B cell (primary cell): ENCODE results near the gene KRT35. TPM values are rescaled to one million over a fixed set of nuclear protein-coding genes. Genes with fewer than 3 reads are reported as not detected.

Experiments
- ATAC-seq: fragments of 200-7000 bp; cut with Tn5 transposase; one replicate; pipeline ENCODE4 v1.10.0; 2021; ENCODE audit warnings: low read depth, mild to moderate bottlenecking, moderate number of reproducible peaks, moderate library complexity
- CTCF ChIA-PET: fragments of 350-600 bp; sonication (Branson Sonifier 250); formaldehyde crosslinking; loops from one replicate; lab custom pipeline; 2021; ENCODE audit warnings: antibody characterized with exemption, inconsistent platforms; lab: Charles Lee
- POLR2A ChIA-PET: fragments of 350-600 bp; sonication (Branson Sonifier 250); formaldehyde crosslinking; loops from one replicate; lab custom pipeline; 2021; ENCODE audit warnings: antibody characterized with exemption; lab: Charles Lee
- DNase-seq: peaks from one replicate; pipeline ENCODE4 v3.0.0; 2013
- H2AFZ ChIP-seq: 2 replicates; pipeline ENCODE4 v1.6.1; 2012; ENCODE audit warnings: mild to moderate bottlenecking, low read depth, low read length; ENCODE audit not compliant: insufficient read depth, poor library complexity, severe bottlenecking
- H3K27ac ChIP-seq, 2 donors: 1 replicate in 1 of 2; 2 replicates in 1 of 2; pipeline ENCODE4 v1.5.1; 2012 to 2013; ENCODE audit warnings: low read length in 2 of 2, mild to moderate bottlenecking in 2 of 2, moderate library complexity in 1 of 2
- H3K27me3 ChIP-seq, 4 experiments: fragments of 200-600 bp in 1 of 4; sonication (generic) in 1 of 4; replicated peaks in 1 of 4; 1 replicate in 2 of 4; 2 replicates in 2 of 4; pipeline versions ENCODE4 v1.6.1 to v1.7.0; 2013 to 2016; ENCODE audit warnings: low read length in 3 of 4, mild to moderate bottlenecking in 2 of 4, mixed read lengths in 1 of 4, moderate library complexity in 1 of 4; ENCODE audit not compliant: insufficient read depth in 4 of 4, control insufficient read depth in 3 of 4; ENCODE audit errors: control extremely low read depth in 1 of 4
- H3K36me3 ChIP-seq, 2 experiments: replicated peaks in 1 of 2; 1 replicate in 1 of 2; 2 replicates in 1 of 2; pipeline versions ENCODE4 v1.6.1 to v1.7.1; 2013; ENCODE audit warnings: low read length in 1 of 2; ENCODE audit not compliant: insufficient read depth in 2 of 2, control insufficient read depth in 1 of 2; ENCODE audit errors: control extremely low read depth in 1 of 2, extremely low read depth in 1 of 2
- H3K4me1 ChIP-seq, 2 donors: fragments of 200-600 bp in 1 of 2; sonication (generic) in 1 of 2; 1 replicate in 1 of 2; 2 replicates in 1 of 2; pipeline versions ENCODE4 v1.5.1 to v1.6.1; 2013 to 2017; ENCODE audit warnings: low read length in 2 of 2; ENCODE audit not compliant: control insufficient read depth in 2 of 2, insufficient read depth in 2 of 2
- H3K4me2 ChIP-seq: replicated peaks from 2 replicates; pipeline ENCODE3; 2012; ENCODE audit warnings: mild to moderate bottlenecking, low read depth, low read length; ENCODE audit not compliant: poor library complexity, severe bottlenecking
- H3K4me3 ChIP-seq, 5 experiments: fragments of 200-600 bp in 1 of 5; sonication (generic) in 1 of 5; 1 replicate in 3 of 5; 2 replicates in 2 of 5; pipeline versions ENCODE4 v1.5.1 to v1.7.0; 2011 to 2016; ENCODE audit warnings: low read length in 4 of 5, mild to moderate bottlenecking in 4 of 5, low read depth in 2 of 5, control low read depth in 1 of 5, moderate library complexity in 1 of 5; ENCODE audit not compliant: insufficient read depth in 1 of 5; ENCODE audit errors: control extremely low read depth in 1 of 5, extremely low read depth in 1 of 5
- H3K79me2 ChIP-seq: fragments of 200-600 bp; sonication (generic); one replicate; pipeline ENCODE4 v1.6.0; 2016; ENCODE audit warnings: low read length; ENCODE audit not compliant: control insufficient read depth, insufficient read depth
- H3K9ac ChIP-seq: fragments of 200-600 bp; sonication (generic); 2 replicates; pipeline ENCODE4 v1.6.1; 2017; ENCODE audit warnings: mild to moderate bottlenecking, low read length, moderate library complexity
- H3K9me3 ChIP-seq, 3 donors: one replicate each; pipeline versions ENCODE4 v1.6.1 to v1.7.1; 2013; ENCODE audit warnings: low read length in 2 of 3; ENCODE audit not compliant: control insufficient read depth in 2 of 3, insufficient read depth in 1 of 3; ENCODE audit errors: control extremely low read depth in 1 of 3
- H4K20me1 ChIP-seq: 2 replicates; pipeline ENCODE4 v1.6.0; 2012; ENCODE audit warnings: mild to moderate bottlenecking, low read length; ENCODE audit not compliant: insufficient read depth, control insufficient read depth, poor library complexity, severe bottlenecking
- H3K27ac Mint-ChIP-seq: one replicate; pipeline ENCODE4 v1.8.0; 2021; ENCODE audit warnings: mixed read lengths
- H3K27me3 Mint-ChIP-seq: one replicate; pipeline ENCODE4 v1.8.0; 2021; ENCODE audit warnings: mixed read lengths
- H3K4me1 Mint-ChIP-seq: one replicate; pipeline ENCODE4 v1.8.0; 2021; ENCODE audit warnings: mixed read lengths
- H3K4me3 Mint-ChIP-seq: one replicate; pipeline ENCODE4 v1.8.0; 2021; ENCODE audit warnings: mixed read lengths
- H3K9me3 Mint-ChIP-seq: one replicate; pipeline ENCODE4 v1.8.0; 2022; ENCODE audit warnings: mixed read lengths; ENCODE audit not compliant: insufficient read depth
- CTCF ChIP-seq: fragments of 200-600 bp; IDR thresholded peaks from one replicate; pipeline ENCODE4 v1.8.0; 2022; ENCODE audit warnings: antibody characterized with exemption, mild to moderate bottlenecking
- EZH2 ChIP-seq: IDR thresholded peaks from 2 replicates; pipeline ENCODE4 v1.6.1; 2012; ENCODE audit warnings: borderline replicate concordance, low read depth, mild to moderate bottlenecking, moderate library complexity, low read length; ENCODE audit not compliant: insufficient read depth, poor library complexity, severe bottlenecking
- WGBS: methylation state at CpG from one replicate; pipeline ENCODE4 v1.1.5; 2013; ENCODE audit warnings: missing lambda C conversion rate; ENCODE audit not compliant: insufficient coverage; 5-methylcytosine and 5-hydroxymethylcytosine counted together
- intact Hi-C: fragments of 100-400 bp; cut with micrococcal nuclease; formaldehyde crosslinking; loops from one replicate; pipeline ENCODE4 v1.10.0; 2022
- polyA plus RNA-seq: library from polyadenylated mRNA; depleted of rRNA; stranded (reverse); fragments of >200 nt; gene quantifications from 2 replicates; pipeline ENCODE4 v1.2.3, GENCODE V29; 2012
- total RNA-seq, 2 donors: library from RNA; stranded (reverse); fragments of 120-200 nt in 1 of 2; gene quantifications; 1 replicate in 1 of 2; 2 replicates in 1 of 2; pipeline versions ENCODE4 v1.2.3 to v1.2.4, GENCODE V29; 2013 to 2022

The KRT35 gene
- total and polyA plus RNA-seq, 2 donors (not counting 1 experiment from before 2014, with no cell fraction given): not detected

GRCh38 chr17:41486809-41487530 lies 6.0 kb upstream of the KRT35 start:
- H3K4me2 ChIP-seq: no peak overlapping the region
- Mint-ChIP-seq H3K9me3 (no peaks in the 10 kb centered on the region), H3K4me1 (no peaks in the 10 kb centered on the region), H3K27me3 (peaks cover 28% of the 10 kb centered on the region), H3K4me3 (no peak overlapping the region), H3K27ac (no peak overlapping the region)
- H3K36me3 ChIP-seq: no peaks in the 10 kb centered on the region
- peaks cover 0 to 4% (median 0%) of the 10 kb centered on the region in 3 donors for H3K9me3 ChIP-seq
- WGBS: 68% methylated on average over 24 of the region's 29 CpGs
- TF ChIP-seq CTCF (peak; percentile 31), EZH2 (no peak)
- H2AFZ ChIP-seq: no peak overlapping the region
- ATAC-seq (no peak), DNase-seq (peak; percentile 30)
- no peaks in the 10 kb centered on the region for H3K4me1 ChIP-seq
- no peaks in the 10 kb centered on the region for H4K20me1 ChIP-seq
- no peak overlapping the region for H3K4me3 ChIP-seq
- H3K27me3 ChIP-seq: peaks cover 0 to 7% (median 0%) of the 10 kb centered on the region in 4 experiments
- H3K9ac ChIP-seq: no peak overlapping the region
- no peak overlapping the region for H3K27ac ChIP-seq
- ChIA-PET CTCF (interaction anchor here (0.7 to 1.9 kb wide), 4 partner anchors 62 to 179 kb away, joined by 4 to 5 read pairs (median 4); no protein-coding TSS in a partner anchor), POLR2A (no interaction called here)
- H3K79me2 ChIP-seq: no peaks in the 10 kb centered on the region
- intact Hi-C loops: no loop called here

GRCh38 chr17:41486316-41486715 lies 5.4 kb upstream of the KRT35 start:
- peaks cover 0 to 4% (median 0%) of the 10 kb centered on the region in 3 donors for H3K9me3 ChIP-seq
- H4K20me1 ChIP-seq: no peaks in the 10 kb centered on the region
- 97% methylated on average over 13 of the region's 13 CpGs for WGBS
- H3K4me3 ChIP-seq: no peak overlapping the region
- Mint-ChIP-seq H3K27me3 (peaks cover 23% of the 10 kb centered on the region), H3K9me3 (no peaks in the 10 kb centered on the region), H3K4me1 (no peaks in the 10 kb centered on the region), H3K4me3 (no peak overlapping the region), H3K27ac (no peak overlapping the region)
- no peak overlapping the region for H3K4me2 ChIP-seq
- H3K4me1 ChIP-seq: no peaks in the 10 kb centered on the region
- DNase-seq: no peak
- H3K79me2 ChIP-seq: no peaks in the 10 kb centered on the region
- TF ChIP-seq EZH2: no peak
- no peak for TF ChIP-seq CTCF
- no peak overlapping the region for H3K9ac ChIP-seq
- POLR2A ChIA-PET: no interaction called here
- H3K27ac ChIP-seq: no peak overlapping the region
- H3K27me3 ChIP-seq: peaks cover 0 to 7% (median 0%) of the 10 kb centered on the region in 4 experiments
- no peaks in the 10 kb centered on the region for H3K36me3 ChIP-seq
- CTCF ChIA-PET: interaction anchor here (1.2 kb wide), 1 partner anchor 63 kb away, joined by 4 read pairs; no protein-coding TSS in a partner anchor
- no peak overlapping the region for H2AFZ ChIP-seq
- ATAC-seq: no peak
- intact Hi-C loops: no loop called here
